Activated CD8-positive, alpha-beta memory T cell treated with anti-CD3 and anti-CD28 coated beads, Interleukin-2, amount 50 U/mL, for 4 hours (primary cell): ENCODE results near the gene ASB13.

ENCODE experiments used
- DNase-seq: peaks from one replicate; pipeline ENCODE4 v3.0.0-alpha.2; 2020

ASB13 gene

GRCh38 chr10:5666008-5666840, at the start of gene ASB13:
Gene ASB13, minus strand, starts transcription at chr10:5666595. Its CDS starts 44 bp downstream, at chr10:5666551.
- peak; percentile 40 for DNase-seq

- DNase-seq, result no peak
These were observed 45.2 kb upstream of the ASB13 start for GRCh38 chr10:5711642-5712041.

- no peak for DNase-seq
These were observed 44.5 kb upstream of the ASB13 start for GRCh38 chr10:5710859-5711258.

GRCh38 chr10:5709865-5710264, 43.5 kb upstream of the ASB13 start:
- DNase-seq, result no peak

- DNase-seq, result no peak
These were observed 42.0 kb upstream of the ASB13 start for GRCh38 chr10:5708356-5708755.

GRCh38 chr10:5698062-5698461, 31.7 kb upstream of the ASB13 start:
- no peak for DNase-seq

- DNase-seq, result no peak
These were observed 30.9 kb upstream of the ASB13 start for GRCh38 chr10:5697342-5697741.

GRCh38 chr10:5694573-5694972, 28.2 kb upstream of the ASB13 start:
- DNase-seq, result no peak

- DNase-seq, result peak; percentile 76
These were observed 26.3 kb upstream of the ASB13 start for GRCh38 chr10:5692461-5693358.

GRCh38 chr10:5691786-5692185, 25.4 kb upstream of the ASB13 start:
- DNase-seq, result no peak

GRCh38 chr10:5688587-5688986, 22.2 kb upstream of the ASB13 start:
- no peak for DNase-seq

- DNase-seq, result no peak
These were observed 19.4 kb upstream of the ASB13 start for GRCh38 chr10:5685764-5686240.

- peak; percentile 62 for DNase-seq
These were observed 18.8 kb upstream of the ASB13 start for GRCh38 chr10:5684971-5685763.

GRCh38 chr10:5684318-5684970, 18.0 kb upstream of the ASB13 start, which contains the start of gene TASOR2:
Gene TASOR2, plus strand, starts transcription at chr10:5684838. Its CDS starts 35,805 bp downstream, at chr10:5720643.
- DNase-seq, result peak; percentile 97

GRCh38 chr10:5683065-5683464, 16.7 kb upstream of the ASB13 start:
- DNase-seq, result no peak

- no peak for DNase-seq
These were observed 15.5 kb upstream of the ASB13 start for GRCh38 chr10:5681930-5682329.

- DNase-seq, result no peak
These were observed 13.2 kb upstream of the ASB13 start for GRCh38 chr10:5679606-5680005.

- no peak for DNase-seq
These were observed 12.6 kb upstream of the ASB13 start for GRCh38 chr10:5679037-5679435.

- DNase-seq, result no peak
These were observed 12.1 kb upstream of the ASB13 start for GRCh38 chr10:5678397-5679036.

GRCh38 chr10:5670662-5671375, 4.4 kb upstream of the ASB13 start:
- DNase-seq, result no peak

GRCh38 chr10:5669604-5670003, 3.2 kb upstream of the ASB13 start:
- no peak for DNase-seq
